Measurements from ENCODE around the gene DDAH1.
"Not testable (repeated sequence)": the region's sequence is repeated elsewhere in the genome, so short reads cannot be mapped to it uniquely, and the experiment has no call there.

DNA sequence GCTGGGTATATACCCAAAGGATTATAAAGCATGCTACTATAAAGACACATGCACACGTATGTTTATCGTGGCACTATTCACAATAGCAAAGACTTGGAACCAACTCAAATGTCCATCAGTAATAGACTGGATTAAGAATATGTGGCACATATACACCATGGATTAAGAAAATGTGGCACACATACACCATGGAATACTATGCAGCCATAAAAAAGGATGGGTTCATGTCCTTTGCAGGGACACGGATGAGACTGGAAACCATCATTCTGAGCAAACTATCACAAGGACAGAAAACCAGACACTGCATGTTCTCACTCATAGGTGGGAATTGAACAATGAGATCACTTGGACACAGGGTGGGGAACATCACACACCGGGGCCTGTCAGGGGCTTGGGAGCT lies 49.0 kb upstream of the DDAH1 start:
- TF ChIP-seq, protein P1, sequence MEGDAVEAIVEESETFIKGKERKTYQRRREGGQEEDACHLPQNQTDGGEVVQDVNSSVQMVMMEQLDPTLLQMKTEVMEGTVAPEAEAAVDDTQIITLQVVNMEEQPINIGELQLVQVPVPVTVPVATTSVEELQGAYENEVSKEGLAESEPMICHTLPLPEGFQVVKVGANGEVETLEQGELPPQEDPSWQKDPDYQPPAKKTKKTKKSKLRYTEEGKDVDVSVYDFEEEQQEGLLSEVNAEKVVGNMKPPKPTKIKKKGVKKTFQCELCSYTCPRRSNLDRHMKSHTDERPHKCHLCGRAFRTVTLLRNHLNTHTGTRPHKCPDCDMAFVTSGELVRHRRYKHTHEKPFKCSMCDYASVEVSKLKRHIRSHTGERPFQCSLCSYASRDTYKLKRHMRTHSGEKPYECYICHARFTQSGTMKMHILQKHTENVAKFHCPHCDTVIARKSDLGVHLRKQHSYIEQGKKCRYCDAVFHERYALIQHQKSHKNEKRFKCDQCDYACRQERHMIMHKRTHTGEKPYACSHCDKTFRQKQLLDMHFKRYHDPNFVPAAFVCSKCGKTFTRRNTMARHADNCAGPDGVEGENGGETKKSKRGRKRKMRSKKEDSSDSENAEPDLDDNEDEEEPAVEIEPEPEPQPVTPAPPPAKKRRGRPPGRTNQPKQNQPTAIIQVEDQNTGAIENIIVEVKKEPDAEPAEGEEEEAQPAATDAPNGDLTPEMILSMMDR (IDR thresholded peaks at IDR 0.05; ENCODE audit: insufficient read depth, low read length, poor library complexity, severe bottlenecking), result not testable (repeated sequence)
- TF ChIP-seq EZH2phosphoT487 (conservative IDR thresholded peaks at IDR 0.05; ENCODE audit: low read length), result not testable (repeated sequence)

Measured in SU-DHL-6 (cell line).